ENCODE results near the gene NFATC1. TPM values are rescaled to one million over a fixed set of nuclear protein-coding genes. Genes with fewer than 3 reads are reported as not detected.

The NFATC1 gene
- polyA plus RNA-seq, 1 of the 3 experiments (the other 2 are of a cell fraction): 0.02 TPM

GRCh38 chr18:79410731-79411613 lies 15.2 kb downstream of the NFATC1 start:
- Histone ChIP-seq H3K4me2 (no peak overlapping the region), H3K9me3 (no peaks in the 10 kb centered on the region), H2AFZ (ENCODE audit: low read depth) (no peak overlapping the region), H3K9ac (no peak overlapping the region), H4K20me1 (ENCODE audit: insufficient read depth) (no peaks in the 10 kb centered on the region), H3K36me3 (replicated peaks in 1 of 2; ENCODE audit: control insufficient read depth in 1 of 2, insufficient read depth in 2 of 2, low read length in 1 of 2) (no peaks in the 10 kb centered on the region), H3K9me2 (no peaks in the 10 kb centered on the region), H3K27ac (ENCODE audit: low read depth in 2 of 2, low read length in 1 of 2) (no peak overlapping the region), H3K4me1 (ENCODE audit: control insufficient read depth in 1 of 2, insufficient read depth in 2 of 2, low read depth in 1 of 2, low read length in 1 of 2) (no peaks in the 10 kb centered on the region), H3F3A (replicated peaks; ENCODE audit: insufficient read depth) (no peaks in the 10 kb centered on the region), H3K79me2 (ENCODE audit: insufficient read depth) (no peaks in the 10 kb centered on the region), H3K27me3 (ENCODE audit: insufficient read depth) (peaks cover 83% of the 10 kb centered on the region), H3K4me3 (ENCODE audit: low read depth in 2 of 2, low read length in 1 of 2) (no peak overlapping the region)
- ChIA-PET POLR2A (no interaction called here), CTCF (no interaction called here)
- WGBS (ENCODE audit: low lambda C conversion rate): 84% methylated on average over 46 of the region's 84 CpGs
- no peak for DNase-seq
- TF ChIP-seq TEAD4 (IDR thresholded peaks at IDR 0.05; ENCODE audit: borderline replicate concordance, insufficient read depth): no peak
- no peak for TF ChIP-seq FOXM1 (IDR thresholded peaks at IDR 0.05; ENCODE audit: low read depth)
- TF ChIP-seq TAF1 (IDR thresholded peaks at IDR 0.05; ENCODE audit: borderline replicate concordance, low read depth, low read length): no peak
- no peak for TF ChIP-seq EZH2phosphoT487 (IDR thresholded peaks at IDR 0.05; ENCODE audit: borderline replicate concordance, low read depth)
- no peak for TF ChIP-seq TCF12 (IDR thresholded peaks at IDR 0.05)
- no peak for TF ChIP-seq RXRA (IDR thresholded peaks at IDR 0.05; ENCODE audit: borderline replicate concordance, low read depth)
- TF ChIP-seq PBX3 (IDR thresholded peaks at IDR 0.05): no peak
- TF ChIP-seq RFX5 (IDR thresholded peaks at IDR 0.05; ENCODE audit: low read length): no peak
- TF ChIP-seq ZBTB33 (IDR thresholded peaks at IDR 0.05; ENCODE audit: borderline replicate concordance, low read depth): no peak
- no peak for TF ChIP-seq GABPA (IDR thresholded peaks at IDR 0.05; ENCODE audit: low read depth)
- TF ChIP-seq RAD21 (IDR thresholded peaks at IDR 0.05; ENCODE audit: low read length): no peak
- no peak for TF ChIP-seq MEF2A (IDR thresholded peaks at IDR 0.05; ENCODE audit: borderline replicate concordance, low read depth)
- TF ChIP-seq REST (IDR thresholded peaks at IDR 0.05; ENCODE audit: low read depth, low read length): no peak
- no peak for TF ChIP-seq SMC3 (IDR thresholded peaks at IDR 0.05; ENCODE audit: low read depth, low read length)
- TF ChIP-seq USF2 (IDR thresholded peaks at IDR 0.05; ENCODE audit: borderline replicate concordance, low read depth, low read length): no peak
- no peak for TF ChIP-seq IRF3 (IDR thresholded peaks at IDR 0.05; ENCODE audit: low read depth, low read length)
- no peak for TF ChIP-seq FOSL2 (IDR thresholded peaks at IDR 0.05; ENCODE audit: borderline replicate concordance, low read depth)
- TF ChIP-seq SIN3A (IDR thresholded peaks at IDR 0.05; ENCODE audit: borderline replicate concordance, low read depth, low read length): no peak
- no peak for TF ChIP-seq CHD2 (IDR thresholded peaks at IDR 0.05; ENCODE audit: low read length, partially characterized antibody)
